Dedifferentiated amniotic fluid mesenchymal stem cell (primary cell): ENCODE results near the gene ENTPD2.
"Not testable (repeated sequence)": the region's sequence is repeated elsewhere in the genome, so short reads cannot be mapped to it uniquely, and the experiment has no call there.

Source experiments
- DNase-seq: peaks from one replicate; pipeline ENCODE4 v3.0.0-alpha.2; 2016; ENCODE audit errors: extremely low spot score

The ENTPD2 gene

GRCh38 chr9:137045294-137046087, 8.4 kb downstream of the ENTPD2 start:
- DNase-seq: no peak

DNA sequence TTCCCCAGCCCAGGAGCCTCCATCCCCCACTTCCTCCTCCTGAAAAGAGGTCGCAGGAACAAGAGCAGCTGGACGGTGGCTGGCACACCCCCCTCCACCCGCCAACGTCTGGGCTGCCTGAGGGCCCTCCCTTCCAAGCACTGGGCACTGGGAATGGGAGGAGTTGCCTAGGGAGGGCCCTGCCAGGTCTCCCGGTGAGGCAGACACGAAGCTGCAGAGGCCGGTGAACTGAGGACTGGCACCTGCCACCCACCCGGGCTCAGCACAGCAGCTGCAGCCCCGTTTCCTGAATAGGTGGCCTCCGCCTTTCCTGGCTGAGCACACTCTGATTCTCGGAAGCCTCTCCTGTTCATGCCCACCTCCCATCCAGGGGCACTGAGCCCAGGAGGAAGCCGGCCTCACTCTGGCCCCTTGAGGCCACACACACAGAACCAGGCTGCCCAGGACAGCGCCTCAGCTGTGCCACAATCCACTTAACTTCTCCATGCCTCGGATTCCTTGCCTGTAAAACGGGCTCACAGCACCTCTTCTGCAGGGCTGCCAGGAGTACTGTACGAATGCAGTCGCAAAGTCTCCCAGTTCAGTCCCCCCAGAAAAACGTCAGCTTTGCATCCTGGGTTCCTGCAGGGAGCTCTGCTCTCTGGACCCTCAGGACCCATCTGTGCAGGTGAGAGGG, 9.2 kb downstream of the ENTPD2 start:
- DNase-seq: no peak

GRCh38 chr9:137044037-137044436, 9.8 kb downstream of the ENTPD2 start:
- no peak for DNase-seq

DNA sequence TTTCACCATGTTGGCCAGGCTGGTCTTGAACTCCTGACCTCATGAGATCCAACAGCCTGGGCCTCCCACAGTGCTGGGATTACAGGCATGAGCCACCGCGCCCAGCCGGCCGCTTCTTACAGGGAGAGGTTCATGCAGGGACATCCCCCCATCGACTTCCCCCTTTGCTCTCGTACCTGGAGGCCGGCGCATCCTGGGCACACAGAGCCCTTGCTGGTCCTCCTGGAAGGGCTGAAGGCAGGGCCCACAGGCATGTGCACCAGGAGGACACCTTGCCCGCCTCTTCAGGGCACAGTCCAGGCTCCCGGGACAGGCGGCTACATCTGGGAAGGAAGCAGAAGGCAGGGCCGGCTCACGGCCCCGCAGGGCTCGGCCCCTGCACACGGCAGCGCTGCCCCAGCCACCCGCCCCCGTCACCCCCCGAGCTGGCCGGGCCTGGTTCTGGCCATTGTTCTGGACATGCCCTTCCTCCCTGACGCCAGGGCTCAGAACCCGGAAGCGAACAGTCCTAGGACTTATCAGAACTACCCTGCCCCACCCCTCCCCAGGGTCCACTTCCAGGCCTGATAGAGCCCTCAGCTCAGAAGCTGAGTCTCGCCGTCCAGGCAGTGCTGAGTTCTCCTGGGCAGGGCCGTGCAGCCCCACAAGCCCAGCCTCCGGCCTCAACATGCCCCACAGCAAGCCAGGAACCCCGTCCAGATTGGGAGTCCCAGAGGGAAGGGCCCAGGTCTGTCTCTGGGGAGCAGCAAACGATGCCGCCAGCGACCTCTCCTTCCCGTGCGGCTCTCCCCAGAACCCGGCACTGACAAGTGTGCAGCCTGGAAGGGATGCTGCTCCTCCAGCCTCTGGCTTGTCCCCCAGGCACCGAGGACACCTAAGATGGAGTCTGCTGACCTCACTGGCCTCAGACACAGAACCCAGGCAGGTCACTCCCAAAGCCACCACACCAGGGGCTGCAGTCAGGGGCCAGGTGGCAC, 10.8 kb downstream of the ENTPD2 start:
- DNase-seq: no peak

DNA sequence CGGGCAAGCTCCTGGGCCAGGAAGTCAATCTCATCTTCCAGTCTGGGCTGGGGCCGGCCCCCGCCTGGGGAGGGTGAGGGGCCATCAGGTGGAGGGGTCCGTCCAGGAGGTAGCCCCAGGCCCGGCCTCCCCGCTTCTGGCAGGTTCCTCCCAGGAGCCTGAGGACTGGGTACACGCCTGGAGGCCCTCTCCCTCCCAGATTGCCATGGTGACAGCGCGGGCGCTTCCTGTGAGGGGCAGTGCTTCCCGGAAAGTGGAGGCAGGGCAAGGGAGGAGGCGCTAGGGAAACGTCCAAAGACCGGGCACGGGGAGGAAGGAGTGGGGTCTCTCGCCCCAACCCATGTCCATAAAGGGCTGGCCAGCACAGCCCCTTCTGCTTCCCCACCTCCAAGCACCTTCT, 12.7 kb downstream of the ENTPD2 start:
- DNase-seq: no peak

DNA sequence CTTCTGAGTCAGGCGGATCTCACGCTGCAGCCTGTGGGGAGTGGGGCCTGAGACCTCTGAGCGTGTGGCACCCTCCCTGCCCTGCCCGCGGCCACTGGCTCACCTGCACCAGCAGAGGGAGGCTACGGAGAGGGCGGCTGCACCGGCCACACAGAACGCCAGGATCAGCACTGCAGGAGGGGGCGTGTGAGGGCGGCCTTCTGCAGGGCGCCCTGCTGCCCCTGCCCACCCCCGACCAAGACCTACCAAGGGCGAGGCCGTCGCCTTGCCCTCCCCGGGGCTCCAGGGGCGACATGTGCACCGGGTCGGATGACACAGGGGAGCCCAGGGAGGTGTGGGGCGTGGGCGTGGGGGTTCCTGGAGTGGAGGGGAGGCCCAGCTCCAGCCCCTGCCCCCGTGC, 13.3 kb downstream of the ENTPD2 start:
- no peak for DNase-seq

DNA sequence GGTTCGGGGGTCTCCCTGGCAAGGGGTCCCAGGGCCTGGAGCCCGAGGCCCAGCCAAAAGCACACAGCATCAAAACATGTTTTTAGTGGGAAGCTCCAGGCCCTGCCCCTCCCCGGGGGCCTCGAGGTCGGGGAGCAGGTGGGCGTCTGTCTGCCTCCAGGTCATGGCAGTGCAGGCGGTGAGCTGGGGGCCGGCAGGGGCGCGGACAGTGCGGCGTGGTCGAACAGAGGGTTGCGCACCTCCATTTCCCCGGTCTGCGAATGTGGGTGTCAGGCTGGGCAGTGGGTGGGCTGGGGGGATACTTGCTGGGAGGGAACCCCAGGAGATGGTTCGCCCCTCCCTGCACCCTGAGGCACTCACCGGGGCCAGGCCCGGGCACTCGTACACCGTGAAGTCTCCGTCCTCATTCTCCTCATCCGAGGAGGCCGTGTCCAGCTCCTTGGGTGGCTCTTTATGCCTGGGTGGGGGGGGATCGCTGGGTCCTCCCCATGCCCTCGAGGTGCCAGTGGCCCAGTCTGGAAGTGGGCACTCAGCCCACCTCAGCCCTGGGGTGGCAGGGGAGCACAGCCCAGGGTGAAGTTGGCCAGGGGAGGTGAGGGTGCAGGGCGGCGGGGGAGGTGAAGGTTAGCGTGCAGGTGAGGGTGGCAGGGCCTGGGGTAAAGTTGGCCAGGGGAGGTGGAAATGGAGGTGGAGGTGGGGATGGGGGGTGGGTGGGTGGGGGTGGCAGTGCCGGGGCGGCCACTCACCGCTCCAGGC, 14.1 kb downstream of the ENTPD2 start:
- no peak for DNase-seq

DNA sequence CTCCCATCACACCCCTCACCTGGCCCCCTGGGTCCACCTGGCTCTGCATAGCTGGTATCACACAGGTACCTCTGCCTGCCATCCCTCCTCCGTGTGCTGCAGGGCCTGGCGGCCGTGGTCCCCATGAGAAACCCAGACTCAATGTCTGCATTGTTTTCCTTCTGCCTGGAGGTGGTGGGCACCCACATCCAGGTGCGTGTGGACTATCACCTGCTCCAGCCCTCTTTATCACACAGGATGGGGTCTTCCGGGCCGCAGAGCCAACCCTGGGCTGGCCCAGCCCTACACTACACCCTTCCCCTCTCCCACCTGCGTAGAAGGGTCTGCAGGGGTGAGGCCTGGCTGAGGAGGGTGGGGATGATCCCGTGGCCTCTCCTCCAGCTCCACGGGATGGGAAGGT, 14.9 kb downstream of the ENTPD2 start:
- no peak for DNase-seq

DNA sequence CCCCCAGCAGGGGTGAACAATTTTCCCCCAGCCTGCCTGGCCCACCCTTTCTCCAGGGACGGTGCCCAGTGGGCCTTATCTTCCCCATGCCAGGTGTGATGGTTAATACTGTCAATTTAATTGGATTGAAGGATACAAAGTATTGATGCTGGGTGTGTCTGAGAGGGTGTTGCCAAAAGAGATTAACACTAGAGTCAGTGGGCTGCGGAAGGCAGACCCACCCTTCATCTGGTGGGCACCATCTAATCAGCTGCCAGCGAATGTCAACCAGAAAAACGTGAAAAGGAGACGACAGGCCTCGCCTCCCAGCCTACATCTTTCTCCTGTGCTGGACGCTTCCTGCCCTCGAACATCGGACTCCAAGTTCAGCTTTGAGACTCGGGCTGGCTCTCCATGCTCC, 16.4 kb downstream of the ENTPD2 start:
- DNase-seq: no peak

DNA sequence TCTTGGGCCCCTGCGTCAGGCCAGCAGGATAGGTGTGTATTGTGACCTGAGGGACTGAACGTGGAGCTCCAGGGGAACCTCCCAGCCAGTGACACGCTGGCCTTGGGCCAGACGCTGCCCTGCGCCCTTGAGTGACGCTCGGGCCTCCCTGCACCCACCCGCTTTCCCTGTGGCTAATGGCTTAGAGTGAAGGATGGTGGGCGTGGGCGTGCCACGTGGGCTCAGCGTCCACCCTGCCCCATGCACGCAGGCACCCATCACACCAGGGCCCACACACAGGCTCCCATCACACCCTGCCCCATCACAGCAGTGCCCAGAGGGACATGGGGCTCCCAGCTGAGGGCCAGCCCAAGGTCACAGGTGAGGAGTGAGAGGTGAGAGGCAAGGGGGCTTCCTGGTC, 16.8 kb downstream of the ENTPD2 start:
- no peak for DNase-seq

DNA sequence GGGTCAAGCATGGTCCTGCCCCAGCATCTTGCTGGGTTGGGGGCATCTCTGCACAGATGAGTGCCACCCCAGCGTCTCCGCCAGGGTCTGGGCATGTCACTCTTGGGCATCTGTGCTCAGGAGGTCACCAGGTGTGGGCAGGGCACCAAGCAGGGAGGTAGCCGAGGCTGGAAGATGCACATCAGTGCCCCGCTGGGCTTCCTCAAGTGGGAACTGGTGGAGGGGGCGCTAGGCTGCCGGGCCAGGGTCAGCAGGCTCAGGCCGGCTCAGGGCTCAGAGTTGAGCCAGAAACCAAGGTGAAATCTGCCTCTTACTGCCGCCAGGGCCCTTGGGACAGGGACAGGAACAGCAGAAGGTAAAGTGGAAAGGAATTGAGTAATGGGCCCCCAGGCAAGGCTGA, 17.9 kb downstream of the ENTPD2 start:
- DNase-seq: no peak

DNA sequence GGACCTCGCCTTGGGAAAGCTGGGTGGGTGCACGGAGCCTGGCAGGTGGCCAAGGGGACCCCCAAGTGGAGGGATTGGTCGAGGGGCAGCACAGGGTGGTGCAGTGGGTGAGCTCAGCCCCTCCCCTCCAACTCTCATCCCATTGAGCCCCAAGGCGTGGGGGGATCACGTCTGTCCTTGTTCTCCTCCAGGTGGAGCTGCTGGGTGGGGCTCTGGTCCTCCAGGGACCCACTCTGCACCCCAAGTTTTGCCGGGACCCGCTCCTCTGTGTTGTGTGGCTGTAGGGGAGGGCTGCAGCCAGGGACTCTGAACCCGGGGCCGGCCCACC, 18.4 kb downstream of the ENTPD2 start:
- DNase-seq: no peak

- DNase-seq: peak; percentile 63
These were observed 19.0 kb downstream of the ENTPD2 start for GRCh38 chr9:137034709-137035506.

GRCh38 chr9:137034039-137034708, 19.7 kb downstream of the ENTPD2 start:
- no peak for DNase-seq

GRCh38 chr9:137033481-137033880, 20.4 kb downstream of the ENTPD2 start:
- DNase-seq: not testable (repeated sequence)

DNA sequence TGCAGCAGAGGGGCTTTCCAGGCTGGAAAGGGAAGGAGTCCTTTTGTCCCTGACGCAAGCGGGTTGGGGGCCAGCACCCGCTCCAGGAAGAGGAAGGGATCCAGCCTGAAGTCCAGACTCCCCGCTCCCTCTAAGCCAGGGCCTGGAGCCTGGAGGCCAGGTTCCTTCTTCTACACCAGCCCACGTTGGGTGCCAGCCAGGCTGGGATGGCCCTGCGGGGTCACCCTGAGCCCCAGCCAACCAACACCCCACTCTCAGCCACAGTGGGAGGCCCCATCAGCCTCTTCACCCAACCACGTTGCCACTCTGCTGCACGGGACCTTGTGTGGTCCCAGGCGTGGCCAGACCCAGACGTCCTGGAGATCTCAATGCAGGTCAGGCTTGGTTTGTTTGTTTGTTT, 21.0 kb downstream of the ENTPD2 start:
- DNase-seq: no peak

GRCh38 chr9:137031904-137032640, 21.8 kb downstream of the ENTPD2 start, which contains the start of gene FUT7:
TSS of gene FUT7 (minus strand) at chr9:137032088. CDS start at chr9:137031991, 97 bp downstream.
- DNase-seq: no peak

GRCh38 chr9:137030538-137031527, 23.0 kb downstream of the ENTPD2 start:
- no peak for DNase-seq
